HEK293 (cell line): ENCODE measurements around the gene DNAH7.

Source experiments
- CTCF ChIA-PET: fragments of 350-600 bp; formaldehyde crosslinking; extraction: SDS; loops from one replicate; lab custom pipeline; 2021; ENCODE audit warnings: antibody characterized with exemption; lab: Yijun Ruan, JAX
- POLR2A ChIA-PET: fragments of 300-600 bp; formaldehyde crosslinking; extraction: SDS; loops from one replicate; lab custom pipeline; 2020; ENCODE audit warnings: antibody characterized with exemption, inconsistent platforms; lab: Yijun Ruan, JAX
- H3K27ac ChIP-seq: fragments of 200-500 bp; sonication (Bioruptor generic); 2 replicates; pipeline ENCODE4 v1.5.1; 2014; ENCODE audit warnings: low read depth, low read length, control low read depth, inconsistent platforms; ENCODE audit errors: extremely low read depth
- H3K36me3 ChIP-seq, 2 experiments: fragments of 200-500 bp in 1 of 2; sonication (Bioruptor generic) in 1 of 2; 1 replicate in 1 of 2; 2 replicates in 1 of 2; pipeline ENCODE4 v1.5.1; 2014 to 2017; ENCODE audit warnings: inconsistent platforms in 2 of 2, low read length in 2 of 2; ENCODE audit not compliant: control insufficient read depth in 2 of 2, insufficient read depth in 1 of 2
- H3K4me1 ChIP-seq: fragments of 200-500 bp; sonication (Bioruptor generic); 2 replicates; pipeline ENCODE4 v1.5.1; 2014; ENCODE audit warnings: mild to moderate bottlenecking, low read length, inconsistent platforms; ENCODE audit not compliant: control insufficient read depth, insufficient read depth
- H3K4me3 ChIP-seq: 2 replicates; pipeline ENCODE4 v1.5.1; 2011; ENCODE audit warnings: low read depth, mild to moderate bottlenecking, control low read depth, low read length, moderate library complexity
- H3K9me3 ChIP-seq: fragments of 200-500 bp; sonication (Bioruptor generic); 2 replicates; pipeline ENCODE4 v1.5.1; 2014; ENCODE audit warnings: low read depth, low read length, inconsistent platforms; ENCODE audit not compliant: control insufficient read depth, insufficient read depth
- EGR2 ChIP-seq: fragments of 450-650 bp; formaldehyde crosslinking; IDR thresholded peaks from 2 replicates; pipeline ENCODE4 v1.5.1; 2016; ENCODE audit warnings: low read depth, missing biosample characterization, missing genetic modification characterization
- GLIS1 ChIP-seq: fragments of 450-650 bp; formaldehyde crosslinking; IDR thresholded peaks from 2 replicates; pipeline ENCODE4 v1.5.1; 2016; ENCODE audit warnings: missing biosample characterization, missing genetic modification characterization
- KLF8 ChIP-seq: fragments of 450-650 bp; formaldehyde crosslinking; IDR thresholded peaks from 2 replicates; pipeline ENCODE4 v1.5.1; 2016; ENCODE audit warnings: missing biosample characterization, missing genetic modification characterization
- OSR2 ChIP-seq: fragments of 450-650 bp; formaldehyde crosslinking; IDR thresholded peaks from 2 replicates; pipeline ENCODE4 v1.5.1; 2016; ENCODE audit warnings: missing biosample characterization, missing genetic modification characterization
- TRIM28 ChIP-seq: IDR thresholded peaks from 2 replicates; pipeline ENCODE4 v1.6.1; 2011; ENCODE audit warnings: low read length, control low read depth, borderline replicate concordance
- ZBTB48 ChIP-seq: fragments of 450-650 bp; formaldehyde crosslinking; IDR thresholded peaks from 2 replicates; pipeline ENCODE4 v1.5.1; 2016; ENCODE audit warnings: missing biosample characterization, missing genetic modification characterization
- ZNF146 ChIP-seq: fragments of 450-650 bp; formaldehyde crosslinking; IDR thresholded peaks from 2 replicates; pipeline ENCODE4 v1.5.1; 2016; ENCODE audit warnings: missing biosample characterization, missing genetic modification characterization
- ZNF23 ChIP-seq: fragments of 450-650 bp; formaldehyde crosslinking; IDR thresholded peaks from 2 replicates; pipeline ENCODE4 v1.5.1; 2016; ENCODE audit warnings: missing biosample characterization, missing genetic modification characterization, borderline replicate concordance
- ZNF266 ChIP-seq: fragments of 450-650 bp; formaldehyde crosslinking; IDR thresholded peaks from 2 replicates; pipeline ENCODE4 v1.5.1; 2016; ENCODE audit warnings: missing biosample characterization, missing genetic modification characterization, low read depth
- ZNF341 ChIP-seq: fragments of 450-650 bp; formaldehyde crosslinking; IDR thresholded peaks from 2 replicates; pipeline ENCODE4; 2016; ENCODE audit warnings: low read depth, missing biosample characterization, missing genetic modification characterization
- ZNF48 ChIP-seq: fragments of 450-650 bp; formaldehyde crosslinking; IDR thresholded peaks from 2 replicates; pipeline ENCODE4 v1.5.1; 2016; ENCODE audit warnings: missing biosample characterization, missing genetic modification characterization
- ZNF510 ChIP-seq: fragments of 450-650 bp; formaldehyde crosslinking; IDR thresholded peaks from 2 replicates; pipeline ENCODE4 v1.5.1; 2018; ENCODE audit warnings: mild to moderate bottlenecking, missing genetic modification characterization, missing biosample characterization; ENCODE audit not compliant: insufficient replicate concordance
- ZNF521 ChIP-seq: fragments of 450-650 bp; formaldehyde crosslinking; IDR thresholded peaks from 2 replicates; pipeline ENCODE4 v1.5.1; 2017; ENCODE audit warnings: missing biosample characterization, mild to moderate bottlenecking, missing genetic modification characterization
- ZNF530 ChIP-seq: fragments of 450-650 bp; formaldehyde crosslinking; IDR thresholded peaks from 2 replicates; pipeline ENCODE4 v1.5.1; 2016; ENCODE audit warnings: low read depth, missing biosample characterization, missing genetic modification characterization
- ZNF549 ChIP-seq: fragments of 450-650 bp; IDR thresholded peaks from 2 replicates; pipeline ENCODE4 v1.5.1; 2018; ENCODE audit warnings: missing biosample characterization, missing genetic modification characterization, mild to moderate bottlenecking, inconsistent platforms, moderate library complexity
- ZNF561 ChIP-seq: fragments of 450-650 bp; IDR thresholded peaks from 2 replicates; pipeline ENCODE4 v1.5.1; 2018; ENCODE audit warnings: missing biosample characterization, missing genetic modification characterization, borderline replicate concordance
- ZNF600 ChIP-seq: fragments of 450-650 bp; formaldehyde crosslinking; IDR thresholded peaks from 2 replicates; pipeline ENCODE4 v1.5.1; 2016; ENCODE audit warnings: missing biosample characterization, missing genetic modification characterization
- ZNF664 ChIP-seq: fragments of 450-650 bp; formaldehyde crosslinking; IDR thresholded peaks from 2 replicates; pipeline ENCODE4 v1.5.1; 2016; ENCODE audit warnings: missing biosample characterization, missing genetic modification characterization
- ZNF701 ChIP-seq: fragments of 450-650 bp; formaldehyde crosslinking; IDR thresholded peaks from 2 replicates; pipeline ENCODE4 v1.5.1; 2016; ENCODE audit warnings: missing biosample characterization, missing genetic modification characterization
- ZNF785 ChIP-seq: fragments of 450-650 bp; formaldehyde crosslinking; IDR thresholded peaks from 2 replicates; pipeline ENCODE4 v1.5.1; 2016; ENCODE audit warnings: missing biosample characterization, missing genetic modification characterization
- ZNF830 ChIP-seq: fragments of 450-650 bp; IDR thresholded peaks from 2 replicates; pipeline ENCODE4 v1.5.0; 2018; ENCODE audit warnings: missing biosample characterization, missing genetic modification characterization, low read depth, mild to moderate bottlenecking, moderate library complexity
- TF ChIP-seq, protein P1 (sequence below): sonication (generic); formaldehyde crosslinking; IDR thresholded peaks from 2 replicates; pipeline ENCODE4 v1.8.1; 2022; ENCODE audit warnings: mild to moderate bottlenecking, moderate library complexity, missing genetic modification reagents
- TF ChIP-seq, protein P2 (sequence below): fragments of 450-650 bp; formaldehyde crosslinking; IDR thresholded peaks from 2 replicates; pipeline ENCODE4 v1.5.1; 2017; ENCODE audit warnings: missing biosample characterization, missing genetic modification characterization
- TF ChIP-seq, protein P3 (sequence below): fragments of 450-650 bp; formaldehyde crosslinking; IDR thresholded peaks from 2 replicates; pipeline ENCODE4 v1.5.1; 2017; ENCODE audit warnings: missing biosample characterization, missing genetic modification characterization

The DNAH7 gene

DNA sequence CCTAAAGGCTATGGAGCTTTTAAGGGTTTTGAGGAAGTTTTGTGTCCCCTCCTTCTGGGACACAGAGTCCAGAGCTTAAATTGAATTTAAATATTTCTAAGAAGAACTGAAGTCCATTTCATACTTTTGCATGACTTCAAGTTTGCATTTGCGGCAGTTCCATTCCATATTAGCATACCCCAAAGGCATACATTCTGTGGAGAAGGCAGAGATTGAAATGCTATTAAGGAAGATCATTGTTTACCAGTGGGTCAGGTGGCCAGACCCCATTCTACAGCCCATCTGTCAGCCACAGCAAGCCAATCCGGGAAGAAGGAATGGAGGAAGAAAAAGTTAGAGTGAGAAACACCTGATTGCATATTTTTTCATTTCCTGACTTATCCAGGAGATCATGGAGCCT is 75.0 kb downstream of the DNAH7 start (continued):
- no peak for TF ChIP-seq ZNF521
- no peak for TF ChIP-seq ZNF549
- TF ChIP-seq ZNF561 (tag by site-specific recombination): no peak
- TF ChIP-seq ZNF830 (tag by site-specific recombination): no peak
- no peak for TF ChIP-seq ZNF146 (tag by site-specific recombination)
- no peak for TF ChIP-seq KLF8
- no peak for TF ChIP-seq ZNF600

DNA sequence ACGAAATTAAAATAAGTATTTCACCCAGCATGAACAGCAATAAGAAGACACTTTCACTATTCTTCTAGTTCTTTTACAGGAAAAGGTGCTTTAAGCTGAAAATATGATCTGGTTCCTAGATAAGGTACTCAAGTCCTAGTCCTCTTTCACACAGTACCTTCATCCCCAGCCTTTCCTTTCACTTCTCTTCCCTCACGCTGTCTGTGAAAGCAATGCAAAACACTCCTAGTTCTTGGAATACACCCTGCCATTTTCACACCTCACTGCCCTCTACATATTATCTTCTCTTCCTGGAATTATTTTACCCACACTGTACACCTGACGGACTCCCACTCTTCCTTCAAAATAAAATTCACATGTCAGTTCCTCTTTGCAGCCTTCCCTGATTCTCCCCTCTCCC is 82.9 kb downstream of the DNAH7 start:
- Histone ChIP-seq H3K27ac (no peak overlapping the region), H3K36me3 (no peaks in the 10 kb centered on the region), H3K9me3 (no peaks in the 10 kb centered on the region), H3K4me1 (no peaks in the 10 kb centered on the region), H3K4me3 (no peak overlapping the region)
- TF ChIP-seq EGR2 (no peak), ZNF266 (tag by site-specific recombination) (no peak), TRIM28 (no peak), GLIS1 (tag by site-specific recombination) (no peak), ZNF341 (tag by site-specific recombination) (no peak), ZNF23 (tag by site-specific recombination) (no peak), ZNF701 (tag by site-specific recombination) (no peak), ZNF48 (tag by site-specific recombination) (no peak), ZNF510 (tag by site-specific recombination) (no peak), ZNF785 (tag by site-specific recombination) (no peak), ZNF664 (tag by site-specific recombination) (no peak)
- TF ChIP-seq, protein P1, sequence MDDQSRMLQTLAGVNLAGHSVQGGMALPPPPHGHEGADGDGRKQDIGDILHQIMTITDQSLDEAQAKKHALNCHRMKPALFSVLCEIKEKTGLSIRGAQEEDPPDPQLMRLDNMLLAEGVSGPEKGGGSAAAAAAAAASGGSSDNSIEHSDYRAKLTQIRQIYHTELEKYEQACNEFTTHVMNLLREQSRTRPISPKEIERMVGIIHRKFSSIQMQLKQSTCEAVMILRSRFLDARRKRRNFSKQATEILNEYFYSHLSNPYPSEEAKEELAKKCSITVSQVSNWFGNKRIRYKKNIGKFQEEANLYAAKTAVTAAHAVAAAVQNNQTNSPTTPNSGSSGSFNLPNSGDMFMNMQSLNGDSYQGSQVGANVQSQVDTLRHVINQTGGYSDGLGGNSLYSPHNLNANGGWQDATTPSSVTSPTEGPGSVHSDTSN (CRISPR knock-in tag): no peak
- TF ChIP-seq, protein P2, sequence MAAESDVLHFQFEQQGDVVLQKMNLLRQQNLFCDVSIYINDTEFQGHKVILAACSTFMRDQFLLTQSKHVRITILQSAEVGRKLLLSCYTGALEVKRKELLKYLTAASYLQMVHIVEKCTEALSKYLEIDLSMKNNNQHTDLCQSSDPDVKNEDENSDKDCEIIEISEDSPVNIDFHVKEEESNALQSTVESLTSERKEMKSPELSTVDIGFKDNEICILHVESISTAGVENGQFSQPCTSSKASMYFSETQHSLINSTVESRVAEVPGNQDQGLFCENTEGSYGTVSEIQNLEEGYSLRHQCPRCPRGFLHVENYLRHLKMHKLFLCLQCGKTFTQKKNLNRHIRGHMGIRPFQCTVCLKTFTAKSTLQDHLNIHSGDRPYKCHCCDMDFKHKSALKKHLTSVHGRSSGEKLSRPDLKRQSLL (tag by site-specific recombination): no peak
- TF ChIP-seq, protein P3, sequence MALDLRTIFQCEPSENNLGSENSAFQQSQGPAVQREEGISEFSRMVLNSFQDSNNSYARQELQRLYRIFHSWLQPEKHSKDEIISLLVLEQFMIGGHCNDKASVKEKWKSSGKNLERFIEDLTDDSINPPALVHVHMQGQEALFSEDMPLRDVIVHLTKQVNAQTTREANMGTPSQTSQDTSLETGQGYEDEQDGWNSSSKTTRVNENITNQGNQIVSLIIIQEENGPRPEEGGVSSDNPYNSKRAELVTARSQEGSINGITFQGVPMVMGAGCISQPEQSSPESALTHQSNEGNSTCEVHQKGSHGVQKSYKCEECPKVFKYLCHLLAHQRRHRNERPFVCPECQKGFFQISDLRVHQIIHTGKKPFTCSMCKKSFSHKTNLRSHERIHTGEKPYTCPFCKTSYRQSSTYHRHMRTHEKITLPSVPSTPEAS (tag by site-specific recombination): no peak
- CTCF ChIA-PET: interaction anchor here (0.8 kb wide), 1 partner anchor 12 kb away, joined by 3 read pairs; no protein-coding TSS in a partner anchor
- POLR2A ChIA-PET: no interaction called here

DNA sequence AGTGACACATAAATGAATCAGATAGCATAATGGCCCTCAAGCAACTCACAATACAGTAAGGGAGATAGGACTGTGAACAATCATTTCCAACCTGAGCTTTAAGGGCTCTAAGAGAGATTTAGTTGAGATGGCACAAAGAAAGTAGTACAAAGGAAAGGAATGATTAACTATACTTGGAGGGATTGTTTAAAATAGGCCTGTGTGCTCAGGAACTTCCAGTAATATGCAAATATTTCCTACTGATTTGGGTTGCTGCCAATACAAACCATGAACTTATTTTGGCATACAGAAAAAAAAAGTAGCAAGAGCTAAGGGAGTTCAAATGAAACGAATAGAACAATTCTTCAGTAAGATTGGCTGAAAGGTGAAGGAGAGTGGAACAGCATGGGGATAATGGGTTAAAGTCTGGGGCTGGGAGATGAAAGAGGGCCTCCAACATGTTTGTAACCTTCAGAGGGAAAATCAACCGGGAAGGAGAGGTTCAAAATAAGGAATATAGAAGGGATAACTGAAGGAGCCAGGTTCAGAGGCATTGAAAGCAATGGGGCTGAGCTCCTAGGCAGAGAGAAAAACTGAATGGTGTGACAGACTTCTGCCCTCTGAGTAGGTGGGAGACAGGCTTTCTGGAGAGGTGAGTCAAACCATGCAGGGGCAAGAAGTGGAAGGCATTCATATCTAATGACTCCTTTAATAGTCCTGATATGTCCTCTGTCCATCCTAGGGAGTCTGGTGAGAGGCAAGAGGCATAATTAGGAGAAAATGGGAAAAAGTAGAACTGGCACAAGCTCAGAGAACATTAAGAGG is 83.5 kb downstream of the DNAH7 start:
- ChIA-PET POLR2A (no interaction called here), CTCF (interaction anchor here (0.8 kb wide), 1 partner anchor 12 kb away, joined by 3 read pairs; no protein-coding TSS in a partner anchor)
- no peaks in the 10 kb centered on the region for H3K9me3 ChIP-seq
- H3K27ac ChIP-seq: no peak overlapping the region
- H3K4me3 ChIP-seq: no peak overlapping the region
- TF ChIP-seq ZBTB48 (tag by site-specific recombination): no peak
- no peak for TF ChIP-seq OSR2
- no peak for TF ChIP-seq ZNF530 (tag by site-specific recombination)
- TF ChIP-seq, all 188 proteins: peak for 0
- H3K4me1 ChIP-seq: no peaks in the 10 kb centered on the region
- H3K36me3 ChIP-seq: no peaks in the 10 kb centered on the region
